GM19193 (cell line): ENCODE data around the gene SLCO1A2.

Source experiments
- POLR2A ChIP-seq: IDR thresholded peaks from 4 replicates; pipeline ENCODE4 v1.6.1; 2011; ENCODE audit not compliant: insufficient read depth, insufficient read length; ENCODE audit errors: extremely low read depth

Gene SLCO1A2

DNA sequence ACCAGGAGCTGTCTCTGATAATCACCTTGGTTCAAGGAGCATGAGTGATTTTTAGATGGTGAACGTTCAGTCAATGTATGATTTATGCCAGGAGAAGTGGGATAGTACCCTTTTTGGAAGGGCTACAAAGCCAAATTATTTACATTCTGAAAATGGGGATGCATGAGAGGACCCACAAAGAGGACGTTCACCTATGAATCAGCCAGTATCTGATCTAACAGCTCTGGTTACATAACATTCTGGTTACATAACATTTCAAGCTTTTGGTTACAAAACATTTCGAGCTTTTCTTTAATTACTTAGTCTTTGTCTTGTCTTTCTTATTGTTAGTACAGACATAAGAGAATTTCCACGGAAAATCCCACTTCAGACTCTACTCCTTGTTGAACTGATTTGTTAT, 68.8 kb downstream of the SLCO1A2 start:
- no peak for TF ChIP-seq POLR2A

DNA sequence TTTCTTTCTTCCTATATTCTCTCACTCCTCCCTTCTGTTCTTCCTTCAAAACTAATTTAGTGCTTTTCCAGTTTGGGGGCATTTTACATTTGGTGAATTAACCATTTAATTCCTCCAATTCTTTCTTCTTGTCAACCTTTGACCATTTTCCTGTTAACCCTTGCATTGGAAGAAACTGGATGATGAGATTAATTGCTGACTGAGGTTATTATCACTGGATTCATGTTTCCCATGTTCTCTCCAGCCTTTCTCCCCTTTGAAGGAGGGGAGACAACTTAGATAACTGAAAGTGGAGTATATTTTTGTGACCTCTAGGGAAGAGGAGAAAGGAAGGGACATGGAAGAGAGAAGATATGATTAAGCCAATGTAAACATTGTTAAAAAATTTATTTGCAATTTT, 70.5 kb downstream of the SLCO1A2 start:
- no peak for TF ChIP-seq POLR2A

DNA sequence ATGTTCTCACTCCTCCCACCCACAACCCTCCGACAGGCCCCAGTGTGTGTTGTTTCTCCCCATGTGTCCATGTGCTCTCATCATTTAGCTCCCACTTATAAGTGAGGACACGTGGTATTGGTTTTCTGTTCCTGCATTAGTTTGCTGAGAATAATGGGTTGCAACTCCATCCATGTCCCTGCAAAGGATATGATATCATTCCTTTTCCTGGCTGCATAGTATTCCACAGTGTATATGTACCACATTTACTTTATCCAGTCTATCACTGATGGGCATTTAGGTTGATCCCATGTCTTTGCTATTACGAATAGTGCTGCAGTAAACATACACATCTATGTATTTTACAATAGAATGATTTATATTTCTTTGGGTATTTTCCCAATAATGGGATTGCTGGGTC, 77.5 kb downstream of the SLCO1A2 start:
- TF ChIP-seq POLR2A: no peak

DNA sequence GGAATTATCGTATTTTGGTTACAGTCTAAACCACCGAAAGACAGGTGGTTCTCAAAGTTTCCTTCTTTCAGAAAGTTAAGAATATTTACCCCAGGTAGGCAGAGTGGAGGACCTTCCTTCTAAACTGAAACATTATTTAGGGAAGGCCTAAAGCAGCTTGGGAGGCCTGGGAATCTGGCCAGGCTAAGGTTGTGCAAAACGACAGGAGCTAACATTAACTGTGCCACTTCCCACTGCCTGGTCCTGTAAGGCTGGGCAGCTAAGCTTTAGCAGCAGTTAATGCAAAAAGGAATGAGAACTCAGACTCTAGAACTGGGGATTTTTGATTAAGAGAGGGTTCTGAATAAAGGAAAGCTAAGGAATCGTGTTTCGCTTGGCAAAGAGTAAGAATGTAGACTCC, 82.6 kb downstream of the SLCO1A2 start:
- no peak for TF ChIP-seq POLR2A

DNA sequence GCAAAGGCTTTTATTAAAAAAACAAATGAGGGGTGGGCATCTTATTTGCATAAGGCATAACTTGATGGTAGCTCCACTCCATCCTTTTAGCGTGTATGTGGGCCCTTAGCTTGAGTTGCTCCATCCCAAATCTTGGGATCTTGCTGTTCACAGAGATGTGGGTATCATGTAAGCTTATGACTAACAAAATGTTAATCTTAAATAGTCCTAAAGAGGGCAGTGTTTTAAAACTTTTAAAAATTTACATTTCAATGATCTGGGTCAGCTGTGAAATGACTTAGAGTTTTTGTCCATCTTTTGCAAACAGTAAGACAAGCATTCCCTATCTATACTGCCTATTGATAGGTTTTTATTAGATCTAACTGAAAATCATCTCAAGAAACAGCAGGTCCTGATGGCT, 86.0 kb downstream of the SLCO1A2 start:
- TF ChIP-seq POLR2A: no peak

DNA sequence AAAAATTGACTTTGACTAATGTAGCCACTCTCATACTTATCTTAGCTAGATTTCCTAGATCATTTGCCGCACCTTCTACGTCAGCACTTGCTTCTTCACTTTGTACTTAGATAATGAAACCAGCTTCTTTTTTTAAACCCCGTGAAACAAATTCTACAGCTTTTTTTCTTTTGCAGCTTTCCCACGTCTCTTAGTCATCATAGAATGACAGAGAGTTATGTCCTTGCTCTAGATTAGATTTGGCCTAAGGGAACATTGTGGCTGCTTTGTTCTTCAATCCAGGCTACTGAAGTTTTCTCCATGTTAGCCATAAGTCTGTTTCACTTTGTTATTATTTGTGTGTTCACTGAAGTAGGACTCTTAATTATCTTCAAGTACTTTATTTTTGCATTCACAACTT, 94.9 kb downstream of the SLCO1A2 start:
- TF ChIP-seq POLR2A: no peak

DNA sequence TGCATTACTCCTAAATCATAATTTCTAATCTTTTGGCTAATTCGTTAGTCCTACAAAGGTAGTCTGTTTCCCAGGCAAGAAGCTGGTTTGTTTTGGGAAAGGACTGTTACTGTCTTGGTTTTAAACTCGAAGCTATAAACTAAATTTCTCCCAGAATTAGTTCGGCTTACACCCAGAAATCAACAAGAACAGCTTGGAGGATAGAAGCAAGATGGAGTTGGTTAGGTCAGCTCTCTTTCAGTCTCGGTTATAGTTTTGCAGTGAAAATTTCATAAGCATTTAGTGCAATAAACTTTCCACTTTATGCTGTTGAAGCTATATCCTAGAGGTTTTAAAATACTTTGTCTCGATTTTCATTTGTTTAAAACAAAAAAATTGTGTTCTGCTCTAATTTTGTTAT, 100.3 kb downstream of the SLCO1A2 start:
- no peak for TF ChIP-seq POLR2A

DNA sequence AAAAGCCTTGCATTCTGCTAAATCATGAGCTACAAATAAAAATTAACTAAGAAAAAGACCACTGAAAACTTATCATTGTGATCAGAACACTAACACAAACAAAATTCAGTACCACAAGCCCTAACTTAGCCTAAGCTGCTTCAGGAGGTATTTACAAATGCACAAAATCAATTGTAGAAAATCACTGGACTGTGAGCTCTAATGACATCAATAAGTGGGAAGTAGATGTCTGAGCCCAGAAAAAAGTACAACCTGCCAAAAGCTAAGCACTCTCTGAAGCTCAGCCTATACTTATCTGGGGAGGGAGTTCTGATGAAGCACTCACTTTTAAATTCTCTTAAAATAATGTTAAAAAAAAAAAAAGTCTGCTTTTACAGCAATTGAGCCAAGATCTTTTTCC, 110.8 kb downstream of the SLCO1A2 start:
- no peak for TF ChIP-seq POLR2A

DNA sequence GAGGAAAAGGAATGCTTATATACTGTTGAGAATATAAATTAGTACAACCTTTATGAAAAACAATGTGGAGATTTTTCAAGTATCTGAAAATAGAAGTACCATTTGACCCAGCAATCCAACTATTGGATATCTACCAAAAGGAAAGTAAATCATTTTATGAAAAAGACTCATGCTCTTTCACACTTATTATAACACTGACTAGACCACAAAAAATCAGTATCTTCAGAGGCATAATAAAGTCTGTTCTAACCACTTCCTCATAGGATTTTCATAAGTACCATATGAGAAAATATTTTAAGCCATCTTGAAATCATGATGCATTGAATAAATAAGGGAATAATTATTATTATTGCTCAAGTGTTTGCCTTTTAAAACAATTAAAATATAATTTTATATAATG, 112.9 kb downstream of the SLCO1A2 start:
- TF ChIP-seq POLR2A: no peak

DNA sequence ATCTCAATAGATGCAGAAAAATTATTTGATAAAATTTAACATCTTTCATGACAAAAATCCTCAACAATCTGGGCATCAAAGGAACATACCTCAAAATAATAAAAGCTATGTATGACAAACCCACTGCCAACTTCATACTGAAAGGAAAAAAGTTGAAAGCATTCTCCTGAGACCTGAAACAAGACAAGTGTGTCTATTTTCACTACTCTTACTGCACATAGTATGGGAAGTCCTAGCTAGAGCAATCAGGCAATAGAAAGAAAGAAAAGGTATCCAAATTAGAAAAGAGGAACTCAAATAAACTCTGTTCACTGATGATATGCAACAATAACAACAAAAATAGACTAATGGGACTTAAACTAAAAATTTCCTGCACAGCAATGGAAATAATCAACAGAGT, 113.6 kb downstream of the SLCO1A2 start:
- TF ChIP-seq POLR2A: no peak

DNA sequence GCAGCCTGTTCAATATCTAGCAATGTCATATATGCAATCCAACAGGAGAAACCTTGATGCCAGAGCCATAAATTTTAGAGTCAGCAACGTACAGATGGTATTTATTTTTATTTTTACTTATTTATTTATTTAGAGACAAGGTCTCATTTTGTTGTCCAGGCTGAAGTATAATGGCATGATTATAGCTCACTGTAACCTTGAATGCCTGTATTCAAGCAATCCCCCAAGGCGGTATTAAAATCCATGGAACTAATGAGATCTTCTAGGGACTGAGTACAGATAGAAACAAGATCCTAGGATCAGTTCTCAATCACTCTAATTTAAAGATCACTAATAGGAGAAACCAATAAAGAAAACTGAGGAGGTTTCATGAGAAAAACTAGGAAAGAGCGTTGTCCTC, 114.5 kb downstream of the SLCO1A2 start:
- no peak for TF ChIP-seq POLR2A

DNA sequence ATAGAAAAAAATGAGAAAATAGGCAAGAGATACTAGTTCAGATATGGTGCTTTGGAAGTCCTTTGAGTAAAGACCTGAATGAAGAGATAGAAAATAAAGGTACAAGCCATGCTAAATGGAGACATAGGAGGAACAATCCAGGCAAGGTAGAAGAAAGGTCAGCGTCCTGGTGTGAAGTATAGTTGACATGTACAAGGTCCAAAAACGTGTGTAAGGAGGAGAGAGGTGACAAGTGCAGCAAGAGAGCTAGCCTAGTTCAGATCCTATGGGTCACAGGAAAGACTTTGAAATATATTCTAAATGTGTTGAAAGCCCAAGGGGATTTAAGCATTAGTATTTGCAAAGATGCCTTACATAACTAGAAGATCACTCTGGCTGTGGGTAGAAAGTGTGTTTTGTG, 115.5 kb downstream of the SLCO1A2 start:
- TF ChIP-seq POLR2A: no peak
